ENCODE data around the gene IL17REL.

Gene IL17REL

DNA sequence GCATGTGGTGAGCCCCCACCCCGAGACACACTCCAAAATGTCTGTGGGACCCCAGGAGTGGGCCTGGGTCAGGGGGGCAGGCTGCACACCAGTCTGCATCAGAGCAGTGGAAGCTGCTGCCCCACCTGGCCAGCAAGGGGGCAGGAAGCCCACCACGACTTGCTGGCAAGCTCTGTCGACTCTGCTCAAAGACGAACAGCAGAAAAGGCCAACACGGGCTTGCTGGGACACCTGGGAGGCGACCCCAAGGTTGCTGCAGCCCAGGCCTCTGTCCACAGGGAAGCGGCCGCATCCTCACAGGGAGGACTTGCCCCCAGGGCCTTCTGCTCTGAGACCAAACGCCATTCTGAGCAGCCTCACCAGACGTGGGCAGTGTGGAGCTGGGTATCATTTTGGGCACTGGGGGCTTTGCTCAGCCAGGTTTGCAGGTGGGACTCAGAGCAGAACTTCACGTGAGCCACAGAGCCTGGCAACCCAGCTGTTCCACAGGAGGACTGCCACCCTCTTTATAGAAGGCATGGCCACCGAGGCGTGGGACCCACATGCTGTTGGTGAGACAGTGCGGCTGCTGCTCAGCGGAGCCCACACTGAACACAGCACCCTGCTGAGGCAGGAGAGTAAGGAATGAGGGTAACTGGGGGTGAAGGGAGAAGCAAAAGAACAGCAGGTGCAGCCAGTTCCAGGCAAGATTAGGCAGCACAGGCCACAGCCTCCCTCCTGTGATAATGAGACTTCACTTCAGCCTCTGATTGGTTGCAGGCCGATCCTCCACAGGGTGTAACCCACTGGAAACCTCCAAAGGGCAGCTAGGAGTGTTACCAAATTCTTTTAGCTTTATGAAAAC lies 11.0 kb downstream of the IL17REL start:
- ChIA-PET CTCF (interaction anchor here (1.8 to 2.1 kb wide), 2 partner anchors 8 to 71 kb away, joined by 8 to 9 read pairs; no protein-coding TSS in a partner anchor), POLR2A (no interaction called here)
- TF ChIP-seq, protein P1, sequence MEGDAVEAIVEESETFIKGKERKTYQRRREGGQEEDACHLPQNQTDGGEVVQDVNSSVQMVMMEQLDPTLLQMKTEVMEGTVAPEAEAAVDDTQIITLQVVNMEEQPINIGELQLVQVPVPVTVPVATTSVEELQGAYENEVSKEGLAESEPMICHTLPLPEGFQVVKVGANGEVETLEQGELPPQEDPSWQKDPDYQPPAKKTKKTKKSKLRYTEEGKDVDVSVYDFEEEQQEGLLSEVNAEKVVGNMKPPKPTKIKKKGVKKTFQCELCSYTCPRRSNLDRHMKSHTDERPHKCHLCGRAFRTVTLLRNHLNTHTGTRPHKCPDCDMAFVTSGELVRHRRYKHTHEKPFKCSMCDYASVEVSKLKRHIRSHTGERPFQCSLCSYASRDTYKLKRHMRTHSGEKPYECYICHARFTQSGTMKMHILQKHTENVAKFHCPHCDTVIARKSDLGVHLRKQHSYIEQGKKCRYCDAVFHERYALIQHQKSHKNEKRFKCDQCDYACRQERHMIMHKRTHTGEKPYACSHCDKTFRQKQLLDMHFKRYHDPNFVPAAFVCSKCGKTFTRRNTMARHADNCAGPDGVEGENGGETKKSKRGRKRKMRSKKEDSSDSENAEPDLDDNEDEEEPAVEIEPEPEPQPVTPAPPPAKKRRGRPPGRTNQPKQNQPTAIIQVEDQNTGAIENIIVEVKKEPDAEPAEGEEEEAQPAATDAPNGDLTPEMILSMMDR (IDR thresholded peaks at IDR 0.05; ENCODE audit: control extremely low read depth, extremely low read depth, low read depth, missing control alignments), result no peak
- no peak for DNase-seq (ENCODE audit: extremely low spot score)

DNA sequence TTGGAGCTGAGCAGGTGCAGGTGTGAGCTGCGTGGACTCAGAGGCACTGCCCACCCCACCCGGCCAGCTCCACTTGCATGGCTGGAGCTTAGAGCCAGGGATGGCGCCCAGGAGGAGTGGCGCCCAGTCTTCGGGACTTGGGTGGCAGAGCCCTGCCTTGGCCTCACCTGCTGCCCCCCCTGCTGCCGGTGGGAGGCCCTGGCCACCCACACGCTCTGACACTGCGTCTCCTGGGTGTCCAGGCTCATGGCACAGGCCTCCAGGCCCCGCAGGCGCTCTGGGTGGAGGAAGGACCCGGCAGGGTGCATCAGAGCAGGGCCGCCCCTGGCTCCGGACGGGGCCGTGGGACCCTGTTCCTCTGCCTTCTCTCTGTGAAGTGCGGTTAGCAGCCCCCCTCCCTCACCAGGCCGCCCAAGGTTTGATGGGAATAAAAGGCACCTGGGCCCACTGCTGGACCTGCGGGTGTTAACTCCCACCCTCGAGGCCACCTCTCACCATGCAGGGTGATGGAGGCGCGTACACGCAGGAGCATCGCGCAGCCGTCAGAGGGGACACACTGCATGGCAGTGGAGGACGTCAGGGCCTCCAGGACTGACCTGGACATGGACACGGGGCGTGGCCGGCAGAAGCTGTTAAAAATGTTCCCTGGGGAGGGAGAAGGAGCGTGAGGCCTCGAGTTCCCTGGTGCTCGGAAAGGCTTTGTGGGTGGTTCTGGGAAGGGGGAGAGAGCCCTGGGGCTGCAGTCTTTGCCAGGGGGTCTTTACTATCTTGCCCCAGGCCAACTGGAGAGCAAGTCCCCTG lies 11.8 kb downstream of the IL17REL start:
- TF ChIP-seq, protein P1 (IDR thresholded peaks at IDR 0.05; ENCODE audit: control extremely low read depth, extremely low read depth, low read depth, missing control alignments), result no peak
- CTCF ChIA-PET, result interaction anchor here (1.8 to 2.1 kb wide), 2 partner anchors 7 to 70 kb away, joined by 8 to 9 read pairs; no protein-coding TSS in a partner anchor
- DNase-seq (ENCODE audit: extremely low spot score), result no peak
- POLR2A ChIA-PET, result no interaction called here

GRCh38 chr22:49999946-50000586 lies 12.5 kb downstream of the IL17REL start:
- POLR2A ChIA-PET, result no interaction called here
- CTCF ChIA-PET, result interaction anchor here (0.8 to 1.8 kb wide), 2 partner anchors 30 to 70 kb away, joined by 3 to 8 read pairs; no protein-coding TSS in a partner anchor
- TF ChIP-seq, protein P1 (IDR thresholded peaks at IDR 0.05; ENCODE audit: control extremely low read depth, extremely low read depth, low read depth, missing control alignments), result no peak
- DNase-seq (ENCODE audit: extremely low spot score), result no peak

GRCh38 chr22:49999063-49999945 lies 13.3 kb downstream of the IL17REL start:
- TF ChIP-seq, protein P1 (IDR thresholded peaks at IDR 0.05; ENCODE audit: control extremely low read depth, extremely low read depth, low read depth, missing control alignments), result no peak
- DNase-seq (ENCODE audit: extremely low spot score), result peak; percentile 54
- ChIA-PET CTCF (interaction anchor here (0.8 kb wide), 1 partner anchor 31 kb away, joined by 3 read pairs; no protein-coding TSS in a partner anchor), POLR2A (no interaction called here)

DNA sequence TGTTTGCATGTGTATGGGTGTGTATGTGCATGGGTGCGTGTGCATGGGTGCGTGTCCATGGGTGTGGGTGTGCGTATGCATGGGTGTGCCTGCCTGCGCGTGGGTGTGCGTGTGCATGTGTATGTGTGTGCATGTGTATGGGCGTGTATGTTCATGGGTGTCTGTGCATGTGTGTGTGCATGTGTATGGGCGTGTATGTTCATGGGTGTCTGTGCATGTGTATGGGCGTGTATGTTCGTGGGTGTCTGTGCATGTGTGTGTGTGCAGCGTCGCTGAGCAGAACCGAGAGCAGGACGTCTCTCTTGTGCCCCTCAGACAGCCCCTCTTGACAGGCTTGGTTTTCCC lies 13.9 kb downstream of the IL17REL start:
- TF ChIP-seq, protein P1 (IDR thresholded peaks at IDR 0.05; ENCODE audit: control extremely low read depth, extremely low read depth, low read depth, missing control alignments), result no peak
- DNase-seq (ENCODE audit: extremely low spot score), result no peak
- CTCF ChIA-PET, result no interaction called here
- POLR2A ChIA-PET, result no interaction called here

All from GM10248 (cell line).